Neuronal stem cell (in vitro differentiated cells): ENCODE data around the gene ALG1.
"Not testable (repeated sequence)": the region's sequence is repeated elsewhere in the genome, so short reads cannot be mapped to it uniquely, and the experiment has no call there.

Experiments used
- DNase-seq: peaks from one replicate; pipeline ENCODE4 v3.0.0-alpha.2; 2013; ENCODE audit warnings: low spot score
- H2AFZ ChIP-seq: one replicate; pipeline ENCODE4 v1.6.1; 2013; ENCODE audit warnings: mild to moderate bottlenecking, low read length, inconsistent platforms
- H2AK5ac ChIP-seq: 2 replicates; pipeline ENCODE4 v1.6.1; 2013; ENCODE audit warnings: low read depth, mild to moderate bottlenecking, inconsistent platforms, low read length, moderate library complexity, mixed read lengths
- H2BK120ac ChIP-seq: 2 replicates; pipeline ENCODE4 v1.6.1; 2013; ENCODE audit warnings: low read depth, mild to moderate bottlenecking, inconsistent platforms, low read length, moderate library complexity, mixed read lengths
- H2BK12ac ChIP-seq: one replicate; pipeline ENCODE4 v1.6.1; 2013; ENCODE audit warnings: low read length, inconsistent platforms
- H2BK15ac ChIP-seq: 2 replicates; pipeline ENCODE4 v1.6.1; 2013; ENCODE audit warnings: mild to moderate bottlenecking, low read length, inconsistent platforms, mixed read lengths
- H2BK5ac ChIP-seq: one replicate; pipeline ENCODE4 v1.6.1; 2013; ENCODE audit warnings: inconsistent platforms, mild to moderate bottlenecking, low read length, moderate library complexity
- H3K14ac ChIP-seq: one replicate; pipeline ENCODE4 v1.6.1; 2013; ENCODE audit warnings: low read length, inconsistent platforms
- H3K18ac ChIP-seq: 2 replicates; pipeline ENCODE4 v1.6.1; 2013; ENCODE audit warnings: low read length, inconsistent platforms
- H3K23ac ChIP-seq: 2 replicates; pipeline ENCODE4 v1.6.1; 2013; ENCODE audit warnings: low read depth, mild to moderate bottlenecking, mixed read lengths, low read length, inconsistent platforms; ENCODE audit not compliant: poor library complexity
- H3K27ac ChIP-seq: replicated peaks from 3 replicates; pipeline ENCODE4 v1.5.1; 2013; ENCODE audit warnings: low read length, inconsistent platforms
- H3K27me3 ChIP-seq, 3 experiments: 2 replicates each; pipeline ENCODE4 v1.6.1; 2013; ENCODE audit warnings: low read length in 3 of 3, mild to moderate bottlenecking in 2 of 3, inconsistent platforms in 1 of 3, low read depth in 1 of 3, mixed read lengths in 1 of 3, moderate library complexity in 1 of 3; ENCODE audit not compliant: control insufficient read depth in 3 of 3, insufficient read depth in 3 of 3
- H3K36me3 ChIP-seq, 2 donors: replicated peaks in 1 of 2; 2 replicates each; pipeline ENCODE4 v1.6.1; 2013; ENCODE audit warnings: low read length in 2 of 2; ENCODE audit not compliant: control insufficient read depth in 2 of 2, insufficient read depth in 2 of 2
- H3K4ac ChIP-seq: 2 replicates; pipeline ENCODE4 v1.6.1; 2013; ENCODE audit warnings: inconsistent platforms, mild to moderate bottlenecking, low read length, moderate library complexity
- H3K4me1 ChIP-seq, 2 donors: 1 replicate in 1 of 2; 2 replicates in 1 of 2; pipeline ENCODE4 v1.6.1; 2013; ENCODE audit warnings: low read length in 2 of 2, low read depth in 1 of 2; ENCODE audit not compliant: control insufficient read depth in 2 of 2, insufficient read depth in 1 of 2
- H3K4me2 ChIP-seq: one replicate; pipeline ENCODE4 v1.6.1; 2013; ENCODE audit warnings: mild to moderate bottlenecking, low read length, inconsistent platforms; ENCODE audit not compliant: insufficient read depth, poor library complexity, severe bottlenecking
- H3K4me3 ChIP-seq, 2 donors: 2 replicates each; pipeline ENCODE4 v1.5.1; 2013; ENCODE audit warnings: low read length in 2 of 2, mild to moderate bottlenecking in 2 of 2, inconsistent platforms in 1 of 2, moderate library complexity in 1 of 2
- H3K79me1 ChIP-seq: one replicate; pipeline ENCODE4 v1.6.1; 2013; ENCODE audit warnings: low read depth, mild to moderate bottlenecking, inconsistent platforms, low read length, moderate library complexity
- H3K9ac ChIP-seq: one replicate; pipeline ENCODE4 v1.6.1; 2013; ENCODE audit warnings: mild to moderate bottlenecking, low read depth, low read length, inconsistent platforms; ENCODE audit not compliant: poor library complexity
- H3K9me3 ChIP-seq, 2 donors: replicated peaks in 1 of 2; 2 replicates each; pipeline versions ENCODE3 to v1.6.1; 2013; ENCODE audit warnings: low read length in 2 of 2, mild to moderate bottlenecking in 2 of 2, inconsistent platforms in 1 of 2, low read depth in 1 of 2, mixed read lengths in 1 of 2, moderate library complexity in 1 of 2; ENCODE audit not compliant: control insufficient read depth in 2 of 2, insufficient read depth in 1 of 2
- H4K8ac ChIP-seq: one replicate; pipeline ENCODE4 v1.6.1; 2013; ENCODE audit warnings: low read depth, mild to moderate bottlenecking, inconsistent platforms, low read length, moderate library complexity
- H4K91ac ChIP-seq: one replicate; pipeline ENCODE4 v1.6.1; 2013; ENCODE audit warnings: low read length, low read depth, mild to moderate bottlenecking, inconsistent platforms; ENCODE audit not compliant: poor library complexity
- WGBS, 2 donors: extraction: QIAGEN DNeasy Blood & Tissue Kit; methylation state at CpG; one replicate each; pipeline ENCODE4 v1.1.7; 2013; ENCODE audit warnings: missing lambda C conversion rate in 2 of 2, mixed read lengths in 1 of 2; ENCODE audit not compliant: insufficient read length in 2 of 2, insufficient replicate concordance in 1 of 2; ENCODE audit errors: extremely low coverage in 2 of 2; 5-methylcytosine and 5-hydroxymethylcytosine counted together

ALG1 gene

GRCh38 chr16:5085716-5086115 is 14.1 kb downstream of the ALG1 start:
- not testable (repeated sequence) for H3K18ac ChIP-seq, H3K4me3 ChIP-seq, H4K8ac ChIP-seq, H3K4me1 ChIP-seq, H2AFZ ChIP-seq, H3K14ac ChIP-seq, DNase-seq, H4K91ac ChIP-seq, H3K4ac ChIP-seq, H3K27me3 ChIP-seq, H3K27ac ChIP-seq, H3K9ac ChIP-seq, H2BK120ac ChIP-seq, H3K23ac ChIP-seq, H2BK5ac ChIP-seq, H3K4me2 ChIP-seq, H2BK15ac ChIP-seq, H3K9me3 ChIP-seq, H2BK12ac ChIP-seq, H3K79me1 ChIP-seq, H2AK5ac ChIP-seq
- no CpG with 5 or more reads among the region's 11 CpGs for WGBS, 2 donors
- H3K36me3 ChIP-seq = peaks cover 3 to 28% of the 10 kb centered on the region in 2 donors

GRCh38 chr16:5088086-5088790 is 16.6 kb downstream of the ALG1 start:
- H2BK120ac ChIP-seq, H3K14ac ChIP-seq, H3K79me1 ChIP-seq, H3K9me3 ChIP-seq, H3K9ac ChIP-seq, H3K18ac ChIP-seq, H3K4ac ChIP-seq, H2AK5ac ChIP-seq, H3K27me3 ChIP-seq, H2BK15ac ChIP-seq, H3K27ac ChIP-seq, DNase-seq, H3K4me2 ChIP-seq, H3K4me3 ChIP-seq, H4K8ac ChIP-seq, H2AFZ ChIP-seq, H3K4me1 ChIP-seq, H3K23ac ChIP-seq, H2BK5ac ChIP-seq, H4K91ac ChIP-seq, H2BK12ac ChIP-seq: not testable (repeated sequence)
- whole genome bisulfite sequencing, 2 donors = no CpG with 5 or more reads among the region's 18 CpGs
- H3K36me3 ChIP-seq = peaks cover 3 to 28% of the 10 kb centered on the region in 2 donors

GRCh38 chr16:5088936-5089335 is 17.3 kb downstream of the ALG1 start:
- not testable (repeated sequence) for H3K4me2 ChIP-seq, H3K4me3 ChIP-seq, H2BK5ac ChIP-seq, H2AK5ac ChIP-seq, H3K9me3 ChIP-seq, H2BK12ac ChIP-seq, H3K4me1 ChIP-seq, H3K18ac ChIP-seq, H4K91ac ChIP-seq, H3K79me1 ChIP-seq, H3K27ac ChIP-seq, H3K4ac ChIP-seq, H2AFZ ChIP-seq, H3K14ac ChIP-seq, H3K27me3 ChIP-seq, H3K9ac ChIP-seq, H4K8ac ChIP-seq, H2BK15ac ChIP-seq, H3K23ac ChIP-seq, DNase-seq, H2BK120ac ChIP-seq
- peaks cover 3 to 28% of the 10 kb centered on the region in 2 donors for H3K36me3 ChIP-seq
- WGBS, 2 donors = no CpG with 5 or more reads among the region's 17 CpGs

- no CpG with 5 or more reads among the region's 26 CpGs for WGBS, 2 donors
- not testable (repeated sequence) for H2AFZ ChIP-seq, H2BK15ac ChIP-seq, H3K27ac ChIP-seq, H2BK5ac ChIP-seq, H3K14ac ChIP-seq, H3K9ac ChIP-seq, H3K23ac ChIP-seq, H3K4me3 ChIP-seq, H3K9me3 ChIP-seq, H4K8ac ChIP-seq, H3K18ac ChIP-seq, DNase-seq, H3K4me1 ChIP-seq, H2BK12ac ChIP-seq, H3K4me2 ChIP-seq, H3K79me1 ChIP-seq, H2AK5ac ChIP-seq, H3K4ac ChIP-seq, H4K91ac ChIP-seq, H2BK120ac ChIP-seq, H3K27me3 ChIP-seq
- peaks cover under 1 to 25% of the 10 kb centered on the region in 2 donors for H3K36me3 ChIP-seq
Measured at GRCh38 chr16:5089911-5090555, 18.4 kb downstream of the ALG1 start.
